ENCODE results near the gene TECR.

The TECR gene

DNA sequence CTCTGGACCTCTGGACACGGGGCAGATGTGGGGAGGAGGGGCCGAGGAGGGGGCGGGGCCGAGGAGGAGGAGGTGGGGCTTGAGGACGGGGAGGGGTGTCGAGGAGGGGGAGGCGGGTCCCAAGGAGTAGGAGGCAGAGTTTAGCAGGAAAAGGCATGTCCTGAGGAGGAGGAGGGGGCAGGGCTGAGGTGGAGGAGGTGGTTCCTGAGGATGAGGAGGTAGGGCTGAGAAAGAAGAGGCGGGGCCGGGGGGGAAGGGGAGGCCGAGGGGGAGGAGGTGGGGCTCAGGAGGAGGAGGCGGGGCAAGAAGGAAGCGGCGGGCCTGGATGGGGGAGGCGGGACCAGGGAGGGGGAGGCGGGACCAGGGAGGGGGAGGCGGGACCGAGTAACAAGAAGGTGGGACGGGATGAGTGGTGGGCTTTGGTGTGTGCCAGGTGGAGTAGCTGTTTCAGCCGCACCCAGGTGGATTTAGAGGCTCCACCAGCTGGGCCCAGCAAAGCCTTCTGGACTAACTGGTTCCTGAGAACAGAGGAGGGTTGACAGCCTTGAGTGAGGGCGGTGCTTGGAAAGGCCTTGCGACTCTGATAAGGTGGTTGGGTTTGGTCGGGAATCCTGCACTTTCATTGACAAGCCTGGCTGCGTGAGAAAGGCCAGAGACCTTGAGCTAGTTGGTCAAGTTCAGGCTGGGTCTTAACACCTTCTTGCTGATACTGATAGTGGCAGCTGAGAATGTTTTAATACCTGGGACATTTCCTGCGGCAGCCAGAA is 7.7 kb downstream of the TECR start:
- TF ChIP-seq, protein P1, sequence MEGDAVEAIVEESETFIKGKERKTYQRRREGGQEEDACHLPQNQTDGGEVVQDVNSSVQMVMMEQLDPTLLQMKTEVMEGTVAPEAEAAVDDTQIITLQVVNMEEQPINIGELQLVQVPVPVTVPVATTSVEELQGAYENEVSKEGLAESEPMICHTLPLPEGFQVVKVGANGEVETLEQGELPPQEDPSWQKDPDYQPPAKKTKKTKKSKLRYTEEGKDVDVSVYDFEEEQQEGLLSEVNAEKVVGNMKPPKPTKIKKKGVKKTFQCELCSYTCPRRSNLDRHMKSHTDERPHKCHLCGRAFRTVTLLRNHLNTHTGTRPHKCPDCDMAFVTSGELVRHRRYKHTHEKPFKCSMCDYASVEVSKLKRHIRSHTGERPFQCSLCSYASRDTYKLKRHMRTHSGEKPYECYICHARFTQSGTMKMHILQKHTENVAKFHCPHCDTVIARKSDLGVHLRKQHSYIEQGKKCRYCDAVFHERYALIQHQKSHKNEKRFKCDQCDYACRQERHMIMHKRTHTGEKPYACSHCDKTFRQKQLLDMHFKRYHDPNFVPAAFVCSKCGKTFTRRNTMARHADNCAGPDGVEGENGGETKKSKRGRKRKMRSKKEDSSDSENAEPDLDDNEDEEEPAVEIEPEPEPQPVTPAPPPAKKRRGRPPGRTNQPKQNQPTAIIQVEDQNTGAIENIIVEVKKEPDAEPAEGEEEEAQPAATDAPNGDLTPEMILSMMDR (IDR thresholded peaks at IDR 0.05), result no peak

GRCh38 chr19:14540741-14541525 is 11.5 kb downstream of the TECR start:
- TF ChIP-seq, protein P1 (IDR thresholded peaks at IDR 0.05), result no peak

- TF ChIP-seq, protein P1 (IDR thresholded peaks at IDR 0.05), result no peak
Observed at GRCh38 chr19:14542711-14543328, 13.4 kb downstream of the TECR start.

GRCh38 chr19:14544047-14544446 is 14.7 kb downstream of the TECR start:
- TF ChIP-seq, protein P1 (IDR thresholded peaks at IDR 0.05), result no peak

GRCh38 chr19:14544977-14545715 is 15.8 kb downstream of the TECR start:
- TF ChIP-seq, protein P1 (IDR thresholded peaks at IDR 0.05), result no peak

- TF ChIP-seq, protein P1 (IDR thresholded peaks at IDR 0.05), result no peak
Observed at GRCh38 chr19:14545716-14546082, 16.3 kb downstream of the TECR start.

DNA sequence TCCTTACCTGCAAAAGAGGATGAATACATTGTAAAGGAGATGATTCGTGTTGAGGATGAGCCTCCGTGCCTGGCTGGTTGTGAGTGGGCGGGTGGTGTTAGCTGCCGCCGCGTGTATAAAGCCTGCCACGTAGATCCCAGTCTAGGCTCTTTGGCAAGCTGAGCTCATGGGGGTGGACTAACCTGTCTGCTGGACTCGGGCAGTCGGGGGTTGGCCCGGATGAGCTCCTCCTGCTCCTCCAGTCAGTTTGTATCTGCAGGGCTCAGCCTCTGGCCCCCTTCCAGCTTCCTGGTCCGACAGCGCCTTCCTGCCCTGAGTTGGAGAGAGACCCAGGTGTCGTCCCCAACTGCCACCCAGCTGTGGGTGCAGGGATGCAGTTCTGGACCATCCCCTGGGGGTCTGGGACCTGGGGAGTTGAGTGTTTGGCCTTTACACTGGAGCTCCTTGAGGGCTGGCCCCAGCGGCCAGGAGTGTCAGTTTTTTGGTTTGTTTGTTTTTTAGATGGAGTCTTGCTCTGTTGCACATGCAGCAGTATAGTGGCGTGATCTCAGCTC is 20.9 kb downstream of the TECR start:
- TF ChIP-seq, protein P1 (IDR thresholded peaks at IDR 0.05), result no peak
